ENCODE measurements around the gene KIF18A. TPM values are rescaled to one million over a fixed set of nuclear protein-coding genes. Genes with fewer than 3 reads are reported as not detected.

The KIF18A gene
- total RNA-seq, 1 donor from 2014 or later, result 21.8 TPM

DNA sequence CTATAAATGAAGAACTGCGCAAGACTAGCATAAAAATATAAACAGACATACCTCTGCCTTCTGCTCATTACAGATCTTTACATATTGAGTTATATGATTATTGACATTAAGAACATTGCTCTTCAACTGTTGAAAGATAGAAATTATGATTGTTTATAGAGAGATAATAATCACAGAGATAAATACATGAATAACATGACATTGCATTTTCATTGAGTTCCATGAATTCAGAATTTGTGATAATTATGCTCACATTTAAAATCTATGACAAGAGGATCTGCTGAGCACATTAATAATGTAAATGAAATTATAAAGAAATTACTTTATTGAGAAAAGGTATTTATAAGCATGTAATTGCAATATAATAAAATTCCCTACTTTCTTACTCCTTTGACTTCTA is 24.8 kb downstream of the KIF18A start:
- H3K27ac Mint-ChIP-seq, result no peak overlapping the region
- no peaks in the 10 kb centered on the region for H3K4me1 Mint-ChIP-seq (ENCODE audit: unreplicated experiment)
- DNase-seq (ENCODE audit: extremely low spot score, unreplicated experiment), result no peak
- no peaks in the 10 kb centered on the region for H3K9me3 Mint-ChIP-seq
- no peak overlapping the region for H3K4me3 Mint-ChIP-seq
- TF ChIP-seq CTCF (conservative IDR thresholded peaks at IDR 0.05), result no peak
- H3K36me3 Mint-ChIP-seq, result peaks cover 15% of the 10 kb centered on the region
- no peaks in the 10 kb centered on the region for H3K27me3 Mint-ChIP-seq

GRCh38 chr11:28077521-28077920 is 30.4 kb downstream of the KIF18A start:
- H3K4me1 Mint-ChIP-seq (ENCODE audit: unreplicated experiment), result no peaks in the 10 kb centered on the region
- no peak overlapping the region for H3K27ac Mint-ChIP-seq
- no peaks in the 10 kb centered on the region for H3K27me3 Mint-ChIP-seq
- H3K4me3 Mint-ChIP-seq, result no peak overlapping the region
- no peak for TF ChIP-seq CTCF (conservative IDR thresholded peaks at IDR 0.05)
- no peaks in the 10 kb centered on the region for H3K9me3 Mint-ChIP-seq
- no peak for DNase-seq (ENCODE audit: extremely low spot score, unreplicated experiment)
- H3K36me3 Mint-ChIP-seq, result peaks cover 4% of the 10 kb centered on the region

DNA sequence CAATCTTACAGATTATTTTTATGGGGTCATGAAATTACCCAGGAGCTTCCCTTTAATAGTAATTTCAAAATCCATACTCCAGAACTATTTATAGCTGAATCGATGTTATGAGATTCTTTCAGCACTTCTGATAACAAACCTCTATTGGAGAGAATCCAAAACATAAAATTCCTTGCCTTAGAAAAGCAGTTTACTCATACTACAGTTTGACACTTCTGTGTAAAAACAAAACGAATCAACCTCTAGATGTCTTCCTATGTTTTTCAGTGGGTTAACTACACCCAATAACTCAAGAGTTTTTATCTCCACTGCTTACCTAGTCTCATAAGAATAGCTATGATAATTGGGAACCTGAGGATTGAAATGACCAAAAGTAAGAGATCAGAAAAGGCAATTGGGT is 35.6 kb downstream of the KIF18A start:
- peaks cover 7% of the 10 kb centered on the region for H3K36me3 Mint-ChIP-seq
- no peak for DNase-seq (ENCODE audit: extremely low spot score, unreplicated experiment)
- no peaks in the 10 kb centered on the region for H3K27me3 Mint-ChIP-seq
- H3K4me3 Mint-ChIP-seq, result no peak overlapping the region
- no peaks in the 10 kb centered on the region for H3K4me1 Mint-ChIP-seq (ENCODE audit: unreplicated experiment)
- H3K9me3 Mint-ChIP-seq, result no peaks in the 10 kb centered on the region
- no peak overlapping the region for H3K27ac Mint-ChIP-seq
- no peak for TF ChIP-seq CTCF (conservative IDR thresholded peaks at IDR 0.05)

DNA sequence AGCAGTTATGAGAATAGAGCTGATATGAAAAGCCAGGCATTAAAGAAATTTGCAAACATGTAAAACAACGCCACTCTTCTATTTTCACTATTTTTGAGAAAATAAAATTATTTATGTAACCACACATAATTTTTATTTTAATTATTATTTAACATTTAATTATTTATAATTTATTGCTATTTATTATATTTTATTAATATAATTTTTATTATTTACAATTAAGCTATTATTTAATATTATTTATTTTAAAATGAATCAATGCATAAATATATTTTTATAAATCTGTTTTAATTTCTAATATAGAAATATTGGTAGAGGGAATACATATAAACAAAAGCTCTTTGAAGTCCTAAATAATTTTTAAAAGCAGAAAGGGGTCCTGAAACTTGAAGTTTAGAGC is 36.7 kb downstream of the KIF18A start:
- no peak overlapping the region for H3K27ac Mint-ChIP-seq
- no peaks in the 10 kb centered on the region for H3K9me3 Mint-ChIP-seq
- no peaks in the 10 kb centered on the region for H3K27me3 Mint-ChIP-seq
- H3K36me3 Mint-ChIP-seq, result peaks cover 7% of the 10 kb centered on the region
- H3K4me1 Mint-ChIP-seq (ENCODE audit: unreplicated experiment), result no peaks in the 10 kb centered on the region
- H3K4me3 Mint-ChIP-seq, result no peak overlapping the region
- DNase-seq (ENCODE audit: extremely low spot score, unreplicated experiment), result no peak
- no peak for TF ChIP-seq CTCF (conservative IDR thresholded peaks at IDR 0.05)

DNA sequence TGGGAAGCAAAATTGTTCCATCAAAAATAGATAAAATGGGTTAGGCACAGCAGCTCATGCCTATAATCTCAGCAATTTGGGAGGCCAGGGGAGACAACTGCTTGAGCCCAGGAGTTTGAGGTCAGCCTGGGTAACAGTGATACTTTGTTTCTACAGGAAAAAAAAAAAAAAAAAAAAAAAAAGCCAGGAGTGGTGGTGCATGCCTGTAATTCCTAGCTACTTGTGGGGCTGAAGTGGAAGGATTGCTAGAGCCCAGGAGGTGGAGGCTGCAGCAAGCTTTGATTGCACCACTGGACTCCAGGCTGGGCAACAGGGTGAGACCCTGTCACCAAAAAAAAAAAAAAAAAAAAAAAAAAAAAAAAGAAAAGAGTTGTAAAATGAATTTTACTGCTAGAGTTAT is 49.6 kb downstream of the KIF18A start:
- no peak overlapping the region for H3K27ac Mint-ChIP-seq
- no peak for TF ChIP-seq CTCF (conservative IDR thresholded peaks at IDR 0.05)
- no peak for DNase-seq (ENCODE audit: extremely low spot score, unreplicated experiment)
- H3K4me3 Mint-ChIP-seq, result no peak overlapping the region
- no peaks in the 10 kb centered on the region for H3K27me3 Mint-ChIP-seq
- H3K4me1 Mint-ChIP-seq (ENCODE audit: unreplicated experiment), result no peaks in the 10 kb centered on the region
- no peaks in the 10 kb centered on the region for H3K9me3 Mint-ChIP-seq
- peaks cover 9% of the 10 kb centered on the region for H3K36me3 Mint-ChIP-seq

GRCh38 chr11:28054821-28055220 is 53.1 kb downstream of the KIF18A start:
- H3K9me3 Mint-ChIP-seq, result no peaks in the 10 kb centered on the region
- no peak overlapping the region for H3K27ac Mint-ChIP-seq
- H3K36me3 Mint-ChIP-seq, result peaks cover 8% of the 10 kb centered on the region
- no peak for TF ChIP-seq CTCF (conservative IDR thresholded peaks at IDR 0.05)
- no peak for DNase-seq (ENCODE audit: extremely low spot score, unreplicated experiment)
- H3K27me3 Mint-ChIP-seq, result peaks cover 16% of the 10 kb centered on the region
- peaks cover 4% of the 10 kb centered on the region for H3K4me1 Mint-ChIP-seq (ENCODE audit: unreplicated experiment)
- H3K4me3 Mint-ChIP-seq, result no peak overlapping the region
